DMS53 (cell line): ENCODE data around the gene PEX5.
"Not testable (repeated sequence)": the region's sequence is repeated elsewhere in the genome, so short reads cannot be mapped to it uniquely, and the experiment has no call there.

Experiments
- DNase-seq: peaks from one replicate; lab custom pipeline; 2025; lab: John Stamatoyannopoulos, UW

Gene PEX5

GRCh38 chr12:7213745-7214144 lies 24.3 kb downstream of the PEX5 start:
- not testable (repeated sequence) for DNase-seq

- DNase-seq, result no peak
These were observed 28.1 kb downstream of the PEX5 start for GRCh38 chr12:7217475-7218069.

GRCh38 chr12:7219599-7220243 lies 30.2 kb downstream of the PEX5 start:
- DNase-seq, result peak; percentile 94

GRCh38 chr12:7221486-7221885 lies 32.0 kb downstream of the PEX5 start:
- no peak for DNase-seq

- no peak for DNase-seq
These were observed 40.3 kb downstream of the PEX5 start for GRCh38 chr12:7229741-7230140.

GRCh38 chr12:7241404-7242005 lies 52.0 kb downstream of the PEX5 start:
- no peak for DNase-seq

- no peak for DNase-seq
These were observed 53.0 kb downstream of the PEX5 start for GRCh38 chr12:7242176-7243101.

- DNase-seq, result peak; percentile 39
These were observed 62.0 kb downstream of the PEX5 start for GRCh38 chr12:7251328-7251996.

GRCh38 chr12:7259060-7259459 lies 69.6 kb downstream of the PEX5 start:
- no peak for DNase-seq
